ENCODE results near the gene VCL.
A peak's percentile ranks its signal among the peaks of the same experiment; 100 is the strongest.

VCL gene

DNA sequence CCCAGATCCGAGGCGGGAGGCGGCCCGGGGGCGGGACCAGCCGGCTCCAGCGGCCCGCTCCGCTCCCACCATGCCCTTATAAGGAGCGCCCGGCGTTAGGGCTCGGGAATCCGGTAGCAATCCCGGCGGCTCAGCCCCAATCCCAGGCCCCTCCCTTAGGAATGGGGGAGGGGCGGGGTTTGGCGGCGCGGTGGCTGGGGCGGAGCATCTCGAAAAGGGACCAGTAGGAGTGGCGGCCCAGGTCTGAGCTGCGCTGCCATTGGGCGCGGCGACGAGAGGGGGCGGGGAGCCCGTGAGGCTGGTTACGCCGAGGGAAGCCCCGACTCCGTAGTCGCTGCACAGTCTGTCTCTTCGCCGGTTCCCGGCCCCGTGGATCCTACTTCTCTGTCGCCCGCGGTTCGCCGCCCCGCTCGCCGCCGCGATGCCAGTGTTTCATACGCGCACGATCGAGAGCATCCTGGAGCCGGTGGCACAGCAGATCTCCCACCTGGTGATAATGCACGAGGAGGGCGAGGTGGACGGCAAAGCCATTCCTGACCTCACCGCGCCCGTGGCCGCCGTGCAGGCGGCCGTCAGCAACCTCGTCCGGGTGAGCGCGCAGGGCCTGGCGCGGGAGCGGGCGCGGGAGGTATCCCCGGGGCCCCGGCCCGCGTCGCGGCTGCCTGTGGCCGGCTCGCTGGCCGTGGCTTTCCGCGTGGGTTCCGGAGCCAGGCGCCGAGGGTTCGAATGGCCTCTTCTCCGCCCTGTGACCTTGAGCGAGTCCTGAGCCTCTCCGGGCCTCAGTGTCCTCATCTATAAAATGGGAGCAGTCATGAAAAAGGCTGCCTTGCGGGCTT, at the start of gene VCL:
Gene VCL (plus strand): TSS at position 330 of the 836 bp plus-strand sequence. CDS start 92 bp downstream, at position 422.
- no peaks in the 10 kb centered on the region for H3K36me3 ChIP-seq (ENCODE audit: control insufficient read depth in 2 of 2, insufficient read depth in 2 of 2, low read length in 2 of 2)
- H3K9me3 ChIP-seq (ENCODE audit: control insufficient read depth in 2 of 2, low read length in 2 of 2) = no peaks in the 10 kb centered on the region
- peak within 1 kb of the TSS; percentile 99 to 100 for H3K27ac ChIP-seq (ENCODE audit: low read depth in 2 of 2, low read length in 2 of 2)
- H3K4me1 ChIP-seq (ENCODE audit: control insufficient read depth in 2 of 2, insufficient read depth in 2 of 2, low read length in 2 of 2) = peaks cover 0 to 27% of the 10 kb centered on the region in 2 donors
- peak within 1 kb of the TSS; percentile 93 to 94 for H3K4me3 ChIP-seq (ENCODE audit: low read length in 2 of 2)
- no peaks in the 10 kb centered on the region for H3K27me3 ChIP-seq (ENCODE audit: control insufficient read depth in 2 of 2, insufficient read depth in 2 of 2, low read length in 2 of 2)
- H3K9ac ChIP-seq (ENCODE audit: low read depth in 1 of 2, low read length in 2 of 2) = peak within 1 kb of the TSS; percentile 99 to 100

DNA sequence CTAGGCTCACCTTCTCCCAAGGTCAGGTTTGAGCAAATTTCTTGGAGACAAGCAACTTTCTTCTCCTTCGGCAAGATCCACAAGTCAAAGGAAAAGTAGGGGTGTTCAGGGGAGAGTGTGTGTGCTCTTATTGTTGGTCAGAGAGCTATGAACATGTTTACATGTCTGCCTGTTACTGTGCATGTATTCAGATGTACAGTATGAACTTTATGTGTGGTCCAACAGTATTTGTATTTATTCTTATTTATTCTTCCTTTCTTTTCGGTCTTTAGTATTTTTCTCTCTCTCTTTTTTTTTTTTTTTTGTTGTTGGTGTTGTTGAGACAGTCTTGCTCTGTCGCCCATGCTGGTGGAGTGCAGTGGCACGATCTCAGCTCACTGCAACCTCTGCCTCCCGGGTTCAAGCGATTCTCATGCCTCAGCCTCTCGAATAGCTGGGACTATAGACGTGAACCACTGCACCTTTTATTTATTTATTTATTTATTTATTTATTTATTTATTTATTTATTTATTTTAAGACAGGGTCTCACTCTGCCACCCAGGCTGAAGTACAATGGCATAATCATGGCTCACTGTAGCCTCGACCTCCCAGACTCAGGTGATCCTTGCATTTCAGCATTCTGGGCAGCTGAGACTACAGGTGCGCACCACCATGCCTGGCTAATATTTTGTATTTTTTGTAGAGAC, 48.8 kb upstream of the VCL start:
- H3K27ac ChIP-seq (ENCODE audit: low read depth in 2 of 2, low read length in 2 of 2) = no peak overlapping the region
- no peaks in the 10 kb centered on the region for H3K9me3 ChIP-seq (ENCODE audit: control insufficient read depth in 2 of 2, low read length in 2 of 2)
- H3K36me3 ChIP-seq (ENCODE audit: control insufficient read depth in 2 of 2, insufficient read depth in 2 of 2, low read length in 2 of 2) = no peaks in the 10 kb centered on the region
- no peaks in the 10 kb centered on the region for H3K27me3 ChIP-seq (ENCODE audit: control insufficient read depth in 2 of 2, insufficient read depth in 2 of 2, low read length in 2 of 2)
- no peak overlapping the region for H3K9ac ChIP-seq (ENCODE audit: low read depth in 1 of 2, low read length in 2 of 2)
- no peaks in the 10 kb centered on the region for H3K4me1 ChIP-seq (ENCODE audit: control insufficient read depth in 2 of 2, insufficient read depth in 2 of 2, low read length in 2 of 2)
- no peak overlapping the region for H3K4me3 ChIP-seq (ENCODE audit: low read length in 2 of 2)

DNA sequence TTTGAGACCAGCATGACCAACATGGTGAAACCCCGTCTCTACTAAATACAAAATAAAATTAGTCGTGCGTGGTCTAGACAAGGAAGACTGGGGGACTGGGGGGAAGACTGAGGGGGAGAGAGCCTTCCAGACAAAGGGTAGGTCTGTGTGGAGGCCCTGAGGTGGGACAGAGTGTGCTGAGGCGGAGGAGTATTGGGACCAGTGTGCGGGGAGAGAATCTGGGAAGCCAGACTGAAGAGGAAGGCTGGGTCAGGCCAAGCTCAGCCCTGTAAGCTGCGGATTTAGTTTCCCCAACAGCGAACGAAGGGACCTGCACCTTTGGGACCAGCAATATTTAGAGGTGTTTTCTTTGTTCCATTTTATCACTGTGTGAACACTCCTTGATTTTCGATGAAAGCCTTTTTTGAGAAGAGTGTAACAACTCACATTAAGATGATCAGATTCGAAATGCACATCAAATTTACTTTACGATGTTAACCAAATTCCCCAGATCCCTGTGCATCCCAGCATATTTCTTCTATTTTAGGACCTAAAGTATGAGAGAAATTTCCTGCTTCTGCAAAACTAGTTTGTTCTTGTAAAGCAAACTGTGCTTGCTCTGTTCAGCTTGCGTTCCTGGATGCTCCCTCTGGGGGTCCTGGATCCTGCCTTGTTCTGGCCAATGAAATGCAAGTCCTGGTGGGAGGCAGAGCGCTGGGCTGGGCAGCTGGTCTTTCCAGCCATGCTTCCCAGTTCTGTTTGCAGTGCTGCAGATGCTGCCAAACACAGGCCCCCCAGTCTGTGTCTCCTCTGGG, 47.6 kb upstream of the VCL start:
- H3K4me1 ChIP-seq (ENCODE audit: control insufficient read depth in 2 of 2, insufficient read depth in 2 of 2, low read length in 2 of 2) = no peaks in the 10 kb centered on the region
- H3K36me3 ChIP-seq (ENCODE audit: control insufficient read depth in 2 of 2, insufficient read depth in 2 of 2, low read length in 2 of 2) = no peaks in the 10 kb centered on the region
- H3K27me3 ChIP-seq (ENCODE audit: control insufficient read depth in 2 of 2, insufficient read depth in 2 of 2, low read length in 2 of 2) = no peaks in the 10 kb centered on the region
- no peak overlapping the region for H3K9ac ChIP-seq (ENCODE audit: low read depth in 1 of 2, low read length in 2 of 2)
- H3K9me3 ChIP-seq (ENCODE audit: control insufficient read depth in 2 of 2, low read length in 2 of 2) = no peaks in the 10 kb centered on the region
- H3K27ac ChIP-seq (ENCODE audit: low read depth in 2 of 2, low read length in 2 of 2) = no peak overlapping the region
- H3K4me3 ChIP-seq (ENCODE audit: low read length in 2 of 2) = no peak overlapping the region

DNA sequence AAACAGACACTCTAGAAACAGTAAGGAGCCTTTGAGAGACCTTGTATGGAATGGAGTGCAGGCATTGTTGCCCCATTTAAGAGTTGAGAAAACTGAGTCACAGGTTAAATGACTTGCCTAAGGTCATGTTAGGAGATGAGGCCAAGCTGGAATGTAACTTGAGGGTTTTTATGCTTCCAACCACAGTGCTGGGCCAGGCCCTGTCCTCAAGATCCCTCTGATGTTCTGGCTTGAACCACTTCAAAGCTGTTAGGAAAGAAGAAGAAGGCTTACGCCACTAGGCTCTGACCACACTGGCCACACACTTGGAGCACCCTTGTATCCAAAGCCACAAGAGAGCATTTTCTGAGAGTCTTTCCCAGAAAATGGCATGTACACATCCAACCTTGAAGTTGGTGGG, 44.3 kb upstream of the VCL start:
- H3K36me3 ChIP-seq (ENCODE audit: control insufficient read depth in 2 of 2, insufficient read depth in 2 of 2, low read length in 2 of 2) = no peaks in the 10 kb centered on the region
- no peaks in the 10 kb centered on the region for H3K27me3 ChIP-seq (ENCODE audit: control insufficient read depth in 2 of 2, insufficient read depth in 2 of 2, low read length in 2 of 2)
- no peaks in the 10 kb centered on the region for H3K9me3 ChIP-seq (ENCODE audit: control insufficient read depth in 2 of 2, low read length in 2 of 2)
- peaks cover 10 to 13% of the 10 kb centered on the region in 2 donors for H3K4me1 ChIP-seq (ENCODE audit: control insufficient read depth in 2 of 2, insufficient read depth in 2 of 2, low read length in 2 of 2)
- no peak overlapping the region for H3K27ac ChIP-seq (ENCODE audit: low read depth in 2 of 2, low read length in 2 of 2)
- H3K9ac ChIP-seq (ENCODE audit: low read depth in 1 of 2, low read length in 2 of 2) = no peak overlapping the region
- H3K4me3 ChIP-seq (ENCODE audit: low read length in 2 of 2) = no peak overlapping the region

DNA sequence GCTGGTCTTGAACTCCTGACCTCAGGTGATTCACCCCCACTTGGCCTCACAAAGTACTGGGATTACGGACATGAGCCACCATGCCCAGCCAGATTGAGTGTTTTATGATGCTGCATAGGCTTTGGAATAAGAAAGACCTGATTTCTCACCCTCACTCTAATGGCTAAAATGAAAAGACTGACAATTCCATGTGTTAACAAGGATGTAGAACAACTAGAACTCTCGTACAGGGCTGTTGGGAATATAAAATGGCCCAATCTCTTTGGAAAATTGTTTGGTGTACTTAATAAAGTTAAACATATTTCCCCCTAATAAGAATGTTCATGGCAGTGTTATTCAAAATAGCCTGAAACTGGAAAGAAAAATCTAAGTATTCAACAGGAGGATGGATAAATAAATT, 43.2 kb upstream of the VCL start:
- no peaks in the 10 kb centered on the region for H3K9me3 ChIP-seq (ENCODE audit: control insufficient read depth in 2 of 2, low read length in 2 of 2)
- no peak overlapping the region for H3K9ac ChIP-seq (ENCODE audit: low read depth in 1 of 2, low read length in 2 of 2)
- H3K4me1 ChIP-seq (ENCODE audit: control insufficient read depth in 2 of 2, insufficient read depth in 2 of 2, low read length in 2 of 2) = peaks cover 10 to 13% of the 10 kb centered on the region in 2 donors
- no peak overlapping the region for H3K4me3 ChIP-seq (ENCODE audit: low read length in 2 of 2)
- H3K27me3 ChIP-seq (ENCODE audit: control insufficient read depth in 2 of 2, insufficient read depth in 2 of 2, low read length in 2 of 2) = no peaks in the 10 kb centered on the region
- H3K27ac ChIP-seq (ENCODE audit: low read depth in 2 of 2, low read length in 2 of 2) = no peak overlapping the region
- H3K36me3 ChIP-seq (ENCODE audit: control insufficient read depth in 2 of 2, insufficient read depth in 2 of 2, low read length in 2 of 2) = no peaks in the 10 kb centered on the region

DNA sequence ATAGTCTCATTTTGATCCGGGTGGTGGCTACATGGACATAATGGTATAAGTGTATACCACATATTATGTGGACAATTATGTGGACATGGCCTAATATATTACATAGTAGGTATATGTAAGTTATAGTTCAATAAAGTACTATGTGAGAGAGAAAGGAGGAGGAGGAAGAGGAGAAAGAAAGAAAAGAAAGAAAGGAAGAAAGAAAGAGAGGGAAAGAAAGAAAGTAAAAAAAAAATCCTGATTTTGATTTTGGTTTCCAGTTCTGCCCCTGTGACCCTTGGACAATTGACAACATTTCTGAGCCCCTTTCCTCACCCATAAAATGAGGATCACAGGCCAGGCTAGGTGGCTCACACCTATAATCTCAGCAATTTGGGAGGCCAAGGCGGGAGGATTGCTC, 42.2 kb upstream of the VCL start:
- H3K9me3 ChIP-seq (ENCODE audit: control insufficient read depth in 2 of 2, low read length in 2 of 2) = no peaks in the 10 kb centered on the region

DNA sequence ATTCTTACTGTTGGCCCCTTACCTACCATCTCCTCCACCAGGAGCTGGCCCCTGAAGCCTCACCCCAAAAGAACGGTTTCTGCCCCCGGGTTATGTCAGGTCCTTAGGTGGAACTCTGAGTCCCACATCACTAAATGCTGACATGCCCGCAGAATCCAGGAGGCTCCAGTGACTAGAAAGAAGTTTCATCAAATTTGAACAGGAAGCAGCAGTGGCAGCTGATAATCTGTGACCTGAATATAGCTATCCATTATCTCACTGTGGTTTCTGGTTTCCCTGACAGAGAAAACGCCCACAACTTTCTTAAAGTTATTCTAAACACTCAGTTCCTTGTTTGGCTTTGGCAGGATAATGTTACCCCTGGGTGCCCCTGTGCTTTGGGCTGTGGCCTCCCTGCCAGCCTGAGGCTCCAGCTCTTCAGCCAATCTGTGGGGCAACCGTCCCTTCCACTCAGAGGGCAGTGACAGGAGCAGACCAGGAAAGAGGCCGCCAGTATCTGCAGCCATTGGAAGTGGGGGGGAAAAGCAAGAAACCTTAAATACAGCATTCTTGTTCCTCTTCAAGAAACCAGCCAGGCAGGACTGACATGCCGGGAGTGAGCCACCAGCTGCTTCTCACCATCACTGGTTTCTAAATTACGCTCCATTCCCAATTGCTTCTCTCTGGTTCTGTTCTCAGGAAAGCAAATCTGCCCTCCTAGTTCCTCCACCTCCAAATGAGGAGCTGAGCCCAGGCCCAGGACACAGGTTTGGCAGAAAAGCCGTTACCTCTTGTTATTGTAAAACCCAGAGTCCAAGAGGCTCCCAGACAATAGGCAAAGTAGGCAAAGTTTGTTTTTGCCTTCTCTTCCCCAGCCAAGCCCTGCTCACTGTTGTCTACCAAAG, 41.2 kb upstream of the VCL start:
- peak overlapping the region; percentile 51 to 74 for H3K27ac ChIP-seq (ENCODE audit: low read depth in 2 of 2, low read length in 2 of 2)
- no peaks in the 10 kb centered on the region for H3K36me3 ChIP-seq (ENCODE audit: control insufficient read depth in 2 of 2, insufficient read depth in 2 of 2, low read length in 2 of 2)
- H3K9me3 ChIP-seq (ENCODE audit: control insufficient read depth in 2 of 2, low read length in 2 of 2) = no peaks in the 10 kb centered on the region
- peaks cover 10 to 13% of the 10 kb centered on the region in 2 donors for H3K4me1 ChIP-seq (ENCODE audit: control insufficient read depth in 2 of 2, insufficient read depth in 2 of 2, low read length in 2 of 2)
- H3K27me3 ChIP-seq (ENCODE audit: control insufficient read depth in 2 of 2, insufficient read depth in 2 of 2, low read length in 2 of 2) = no peaks in the 10 kb centered on the region
- H3K9ac ChIP-seq (ENCODE audit: low read depth in 1 of 2, low read length in 2 of 2) = peak overlapping the region in 1 of 2 donors; percentile 47
- H3K4me3 ChIP-seq (ENCODE audit: low read length in 2 of 2) = peak overlapping the region in 1 of 2 donors; percentile 16

More for the DNA sequence above, 42.2 kb upstream of the VCL start:
- H3K36me3 ChIP-seq (ENCODE audit: control insufficient read depth in 2 of 2, insufficient read depth in 2 of 2, low read length in 2 of 2) = no peaks in the 10 kb centered on the region
- H3K27ac ChIP-seq (ENCODE audit: low read depth in 2 of 2, low read length in 2 of 2) = no peak overlapping the region
- H3K9ac ChIP-seq (ENCODE audit: low read depth in 1 of 2, low read length in 2 of 2) = no peak overlapping the region
- no peaks in the 10 kb centered on the region for H3K27me3 ChIP-seq (ENCODE audit: control insufficient read depth in 2 of 2, insufficient read depth in 2 of 2, low read length in 2 of 2)
- peaks cover 10 to 13% of the 10 kb centered on the region in 2 donors for H3K4me1 ChIP-seq (ENCODE audit: control insufficient read depth in 2 of 2, insufficient read depth in 2 of 2, low read length in 2 of 2)
- no peak overlapping the region for H3K4me3 ChIP-seq (ENCODE audit: low read length in 2 of 2)

DNA sequence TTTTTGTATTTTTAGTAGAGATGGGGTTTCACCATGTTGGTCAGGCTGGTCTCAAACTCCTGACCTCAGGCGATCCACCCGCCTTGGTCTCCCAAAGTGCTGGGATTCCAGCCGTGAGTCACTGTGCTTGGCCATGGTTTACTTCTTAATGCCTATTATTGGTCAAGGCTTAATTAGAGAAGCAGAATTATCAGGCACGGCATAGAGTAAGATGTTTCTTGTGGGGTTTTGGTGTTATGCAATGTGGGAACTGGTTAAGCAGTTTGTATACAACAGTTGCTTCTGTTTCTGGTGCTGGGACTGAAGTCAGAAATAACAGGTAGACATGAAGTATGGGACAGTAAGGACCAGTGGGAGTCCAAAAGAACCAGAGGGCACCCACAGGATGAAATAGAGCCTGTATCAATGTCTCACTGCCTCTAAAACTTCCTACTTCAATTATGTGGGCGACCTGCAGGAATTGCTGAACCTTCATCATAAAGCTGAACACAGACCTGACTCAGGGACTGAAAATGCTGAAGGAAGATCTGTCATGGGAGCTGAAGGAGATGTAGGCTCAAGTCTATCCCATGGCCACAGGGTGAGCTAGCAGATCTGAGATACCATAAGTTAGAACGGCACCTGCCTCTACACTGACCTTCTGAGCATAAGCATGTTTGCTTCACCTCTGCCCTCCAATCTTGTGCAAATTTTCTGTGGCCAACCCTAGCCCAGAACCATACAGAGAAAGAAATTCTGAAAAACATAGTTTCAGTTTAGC, 38.3 kb upstream of the VCL start:
- no peaks in the 10 kb centered on the region for H3K9me3 ChIP-seq (ENCODE audit: control insufficient read depth in 2 of 2, low read length in 2 of 2)
- H3K4me3 ChIP-seq (ENCODE audit: low read length in 2 of 2) = no peak overlapping the region
- H3K4me1 ChIP-seq (ENCODE audit: control insufficient read depth in 2 of 2, insufficient read depth in 2 of 2, low read length in 2 of 2) = peaks cover 10 to 13% of the 10 kb centered on the region in 2 donors
- H3K9ac ChIP-seq (ENCODE audit: low read depth in 1 of 2, low read length in 2 of 2) = no peak overlapping the region
- no peaks in the 10 kb centered on the region for H3K27me3 ChIP-seq (ENCODE audit: control insufficient read depth in 2 of 2, insufficient read depth in 2 of 2, low read length in 2 of 2)
- no peaks in the 10 kb centered on the region for H3K36me3 ChIP-seq (ENCODE audit: control insufficient read depth in 2 of 2, insufficient read depth in 2 of 2, low read length in 2 of 2)
- peak overlapping the region; percentile 34 to 45 for H3K27ac ChIP-seq (ENCODE audit: low read depth in 2 of 2, low read length in 2 of 2)

DNA sequence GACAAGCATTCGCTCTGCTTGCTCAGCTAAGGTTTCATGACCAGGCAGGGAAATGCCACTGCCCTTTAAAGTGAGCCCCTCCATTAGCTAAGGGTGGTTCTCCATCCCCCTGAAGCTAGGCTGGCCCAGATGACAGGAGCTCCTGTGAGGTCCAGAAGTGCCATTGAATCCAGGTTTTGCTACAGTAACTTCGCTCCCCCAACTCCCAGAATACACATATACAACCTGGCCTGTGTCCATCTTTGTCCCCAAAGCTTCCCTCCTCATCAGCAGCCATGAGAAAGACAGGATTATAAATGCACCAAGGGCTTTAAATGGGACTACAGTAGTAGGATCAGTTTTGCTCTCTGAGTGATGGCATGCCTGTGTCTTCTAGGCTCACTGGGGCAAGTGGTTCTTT, 35.5 kb upstream of the VCL start:
- no peaks in the 10 kb centered on the region for H3K27me3 ChIP-seq (ENCODE audit: control insufficient read depth in 2 of 2, insufficient read depth in 2 of 2, low read length in 2 of 2)
- no peak overlapping the region for H3K9ac ChIP-seq (ENCODE audit: low read depth in 1 of 2, low read length in 2 of 2)
- H3K36me3 ChIP-seq (ENCODE audit: control insufficient read depth in 2 of 2, insufficient read depth in 2 of 2, low read length in 2 of 2) = no peaks in the 10 kb centered on the region
- no peak overlapping the region for H3K4me3 ChIP-seq (ENCODE audit: low read length in 2 of 2)
- H3K4me1 ChIP-seq (ENCODE audit: control insufficient read depth in 2 of 2, insufficient read depth in 2 of 2, low read length in 2 of 2) = peaks cover 11 to 14% of the 10 kb centered on the region in 2 donors
- H3K27ac ChIP-seq (ENCODE audit: low read depth in 2 of 2, low read length in 2 of 2) = no peak overlapping the region
- H3K9me3 ChIP-seq (ENCODE audit: control insufficient read depth in 2 of 2, low read length in 2 of 2) = no peaks in the 10 kb centered on the region
